Esophagus mucosa (tissue), 1 donor: ENCODE results near the gene ATXN1. TPM values are rescaled to one million over a fixed set of nuclear protein-coding genes. Genes with fewer than 3 reads are reported as not detected.

Source experiments
- ATAC-seq: fragments of 200-7000 bp; cut with Tn5 transposase; one replicate; pipeline ENCODE4 v1.9.1; 2020
- total RNA-seq: library from RNA; stranded (reverse); gene quantifications from one replicate; pipeline ENCODE4 v1.2.4, GENCODE V29; 2023
- donor health status: DM: yes; HTN: yes; CAD: no.

Gene ATXN1
- total RNA-seq, 1 donor from 2014 or later, result 29.3 TPM

DNA sequence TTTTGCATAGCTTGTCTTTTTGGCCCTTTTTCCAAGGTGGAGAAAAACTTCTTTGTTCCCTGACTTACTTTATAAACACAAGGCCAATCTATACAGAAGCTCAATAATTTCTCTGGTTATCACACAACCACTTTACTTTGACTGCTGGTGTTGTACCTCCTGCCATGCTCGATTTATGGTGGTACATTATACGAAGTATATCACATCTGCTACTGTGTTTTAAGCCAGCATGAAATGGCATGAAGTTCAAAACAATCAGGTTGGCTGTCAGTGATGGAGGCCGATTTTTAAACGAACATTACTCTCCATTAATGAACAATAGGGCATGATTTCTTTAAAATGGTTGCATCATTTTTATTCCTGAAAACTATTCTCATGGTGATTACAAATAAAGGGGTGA, 21.0 kb upstream of the ATXN1 start:
- ATAC-seq, result no peak

DNA sequence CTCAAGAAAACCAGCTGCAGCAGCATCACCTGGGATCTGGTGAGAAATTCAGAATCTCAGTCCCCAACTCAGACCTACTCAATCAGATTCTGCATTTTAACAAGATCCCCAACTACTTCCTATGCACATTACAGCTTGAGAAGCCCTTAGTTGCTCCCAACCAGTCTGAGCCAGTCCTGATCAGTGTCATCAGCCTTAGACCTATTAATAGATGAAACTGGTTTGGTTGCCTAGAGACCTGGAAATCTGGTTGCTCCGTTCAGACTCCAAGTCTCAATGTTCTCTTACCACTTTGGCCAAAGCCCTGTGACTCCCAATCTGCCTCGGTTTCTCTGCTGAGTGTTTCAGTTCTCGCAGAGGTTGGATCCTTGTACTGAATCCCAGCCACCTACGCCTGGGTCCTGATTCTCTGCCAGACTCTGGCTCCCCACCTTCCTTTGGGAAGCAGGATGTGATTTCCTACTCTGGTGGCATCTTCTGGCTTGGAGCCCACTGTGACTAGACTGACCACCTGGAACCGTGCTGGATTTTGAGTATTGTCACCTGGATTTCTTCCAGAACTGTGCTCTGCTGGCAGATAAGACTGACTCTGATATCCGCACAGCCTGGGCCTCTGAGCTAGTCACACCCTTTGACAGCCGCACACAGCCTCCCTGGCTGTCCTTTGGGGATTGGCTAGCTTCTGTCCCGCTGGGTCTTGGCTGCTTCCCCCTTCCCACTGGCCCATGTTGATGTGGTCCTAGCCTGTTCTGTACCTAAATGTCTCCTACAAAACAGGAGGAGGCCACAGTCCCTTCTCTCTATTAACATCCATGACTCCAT, 20.3 kb upstream of the ATXN1 start:
- ATAC-seq, result peak; percentile 93

DNA sequence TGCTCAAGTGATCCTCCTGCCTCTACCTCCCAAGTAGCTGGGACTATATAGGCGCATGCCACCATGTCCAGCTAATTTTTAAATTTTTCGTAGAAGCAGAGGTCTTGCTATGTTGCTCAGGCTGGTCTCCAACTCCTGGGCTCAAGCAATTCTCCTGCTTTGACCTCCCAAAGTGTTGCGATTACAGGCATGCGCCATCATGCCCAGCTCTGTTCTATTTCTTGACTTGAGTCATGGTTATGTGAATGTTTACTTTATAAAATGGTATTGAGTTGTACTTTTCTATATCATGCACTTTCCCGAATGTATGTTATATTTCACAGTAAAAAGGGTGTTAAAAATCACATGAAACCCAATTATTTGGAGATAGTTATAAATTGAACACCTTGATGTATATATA, 17.3 kb upstream of the ATXN1 start:
- ATAC-seq, result no peak

DNA sequence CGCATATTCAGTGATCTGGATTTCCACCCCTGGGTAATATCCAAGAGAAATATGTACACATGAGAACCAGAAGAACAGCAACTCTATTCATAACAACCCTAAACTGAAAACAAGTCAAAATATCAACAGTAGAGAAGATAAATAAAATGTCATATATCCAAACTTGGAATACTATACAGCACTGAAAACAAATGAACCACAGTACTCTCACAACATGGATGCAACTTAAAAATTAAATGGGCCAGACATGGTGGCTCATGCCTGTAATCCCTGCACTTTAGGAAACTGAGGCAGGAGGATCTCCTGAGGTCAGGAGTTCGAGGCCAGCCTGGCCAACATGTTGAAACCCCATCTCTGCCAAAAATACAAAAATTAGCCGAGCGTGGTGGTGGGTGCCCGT, 16.5 kb upstream of the ATXN1 start:
- ATAC-seq, result no peak

DNA sequence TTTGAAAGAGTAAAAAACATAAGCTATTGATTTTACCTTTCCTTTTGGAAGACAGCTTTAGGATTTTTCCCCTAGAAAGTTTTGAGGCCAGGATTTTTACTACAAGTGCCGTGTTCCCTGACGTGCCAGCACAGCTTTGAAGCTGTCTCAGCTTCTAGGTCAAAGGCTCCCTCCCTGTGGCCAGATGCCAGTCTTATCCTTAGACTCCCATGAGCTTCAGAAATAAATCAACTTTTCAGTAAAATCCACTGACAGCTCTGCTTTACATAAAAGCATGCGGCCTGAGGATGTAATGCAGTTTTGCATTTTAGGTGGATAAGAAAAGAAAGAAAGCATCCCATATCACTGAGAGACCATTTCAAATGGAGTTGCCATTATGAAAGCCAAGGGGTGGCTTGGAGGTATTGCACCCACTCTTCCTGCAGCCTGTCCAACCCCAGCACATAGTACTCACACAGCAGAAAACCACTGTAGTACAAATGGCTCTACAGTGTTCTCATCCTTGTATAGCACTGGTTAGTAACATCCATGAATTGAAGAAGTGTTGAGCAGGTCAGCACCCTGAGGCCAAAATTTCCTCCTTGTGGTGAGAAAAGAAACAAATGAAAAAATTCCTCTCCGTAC, 15.2 kb upstream of the ATXN1 start:
- ATAC-seq, result no peak

- ATAC-seq, result no peak
Measured at GRCh38 chr6:16774437-16774836, 13.2 kb upstream of the ATXN1 start.

- ATAC-seq, result no peak
Measured at GRCh38 chr6:16773362-16773761, 12.1 kb upstream of the ATXN1 start.

DNA sequence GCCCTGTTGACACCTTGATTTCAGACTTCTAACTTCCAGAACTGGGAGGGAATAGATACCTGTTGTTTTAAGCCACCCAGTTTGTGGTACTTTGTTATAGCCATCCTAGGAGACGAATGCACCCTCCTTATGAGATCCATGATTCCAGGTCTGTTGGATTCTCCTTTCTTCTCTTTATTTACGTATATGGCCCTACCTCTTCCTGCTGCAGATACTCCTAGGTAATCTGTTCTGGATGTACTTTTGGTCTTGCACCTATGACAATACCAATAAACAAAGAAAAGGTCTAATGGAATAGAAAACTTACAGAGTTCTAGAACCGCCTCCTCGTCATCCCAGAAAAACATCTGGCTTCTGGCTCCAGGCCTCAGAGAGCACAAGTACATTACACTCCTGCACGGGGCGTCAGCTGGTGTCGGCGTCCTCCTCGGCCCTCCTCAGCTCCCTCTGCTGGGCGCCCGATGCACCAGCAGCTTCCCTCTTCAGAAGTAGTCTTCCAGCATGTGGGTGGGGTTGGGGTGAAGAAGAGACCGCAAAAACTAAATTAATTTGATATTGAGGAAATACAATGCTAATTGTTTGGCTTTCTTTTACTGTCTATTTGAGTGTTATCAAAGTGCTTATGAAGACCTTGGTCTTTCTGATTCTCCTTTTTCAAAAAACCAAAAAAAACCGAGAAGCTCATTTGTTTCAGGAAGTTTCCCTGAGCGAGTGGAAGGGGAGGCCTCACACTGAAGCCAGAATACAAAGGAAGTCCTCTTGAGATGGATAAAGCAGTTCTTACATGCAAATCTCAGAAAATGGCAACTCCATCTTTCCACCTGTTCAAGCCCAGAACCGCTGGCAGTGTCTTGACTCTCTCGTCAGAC, 9.7 kb upstream of the ATXN1 start:
- ATAC-seq, result peak; percentile 81

- ATAC-seq, result no peak
Measured at GRCh38 chr6:16769986-16770376, 8.7 kb upstream of the ATXN1 start.

DNA sequence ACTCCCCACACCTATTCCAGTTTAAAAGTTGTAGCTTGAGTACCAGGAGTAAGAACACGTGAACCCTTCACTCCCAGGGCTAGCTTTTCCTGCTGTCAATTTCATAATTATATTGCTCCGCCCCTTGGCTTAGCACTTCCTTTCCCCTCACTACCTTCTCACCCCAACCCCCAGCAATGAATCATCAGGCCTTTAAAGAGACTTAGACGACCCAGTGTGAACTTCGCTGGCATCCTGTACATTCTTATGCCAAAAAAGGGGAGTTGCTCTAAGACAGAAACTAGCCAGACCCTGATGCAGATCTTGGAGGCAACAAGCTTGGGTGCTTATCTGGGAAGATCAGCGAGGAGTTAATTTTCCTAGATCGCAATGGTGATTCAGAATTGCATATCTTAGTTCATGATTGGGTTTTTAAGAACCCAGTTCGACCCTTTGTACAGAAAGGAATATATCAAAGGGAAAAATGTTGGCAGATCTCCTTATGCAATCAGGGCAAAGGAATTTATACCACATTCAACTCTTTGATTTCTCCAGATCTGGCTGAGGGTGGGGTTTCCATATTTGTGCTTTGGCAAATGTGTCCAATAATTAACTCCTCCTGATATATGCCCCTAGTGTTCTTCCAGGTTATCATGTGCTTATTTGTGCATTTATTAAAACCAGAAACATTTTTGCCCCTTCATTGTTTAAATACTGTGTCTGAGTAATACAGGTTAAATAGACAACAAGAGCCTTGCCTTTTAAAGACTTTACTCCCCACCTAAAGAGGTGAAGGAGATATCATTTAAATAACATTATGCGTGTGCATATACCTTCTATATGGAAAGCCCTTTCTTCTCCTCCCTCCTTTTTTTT, 8.1 kb upstream of the ATXN1 start:
- ATAC-seq, result peak; percentile 87

DNA sequence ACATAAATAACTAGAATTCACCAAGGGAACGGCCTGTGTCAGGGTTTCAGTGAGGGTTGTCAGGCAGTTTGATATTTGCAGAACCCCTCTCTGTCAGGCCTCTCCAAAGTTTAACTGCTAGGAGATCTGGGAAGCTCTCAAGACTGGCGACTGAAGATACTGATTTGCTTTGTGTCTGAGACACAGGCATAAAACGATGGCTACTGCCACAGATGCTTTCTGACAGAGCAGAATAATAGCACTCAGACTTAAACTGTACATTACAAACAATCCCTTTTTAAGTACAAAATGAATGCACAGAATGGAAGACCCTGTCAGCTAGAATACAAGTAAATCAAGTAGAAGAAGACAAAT, 7.2 kb upstream of the ATXN1 start:
- no peak for ATAC-seq

DNA sequence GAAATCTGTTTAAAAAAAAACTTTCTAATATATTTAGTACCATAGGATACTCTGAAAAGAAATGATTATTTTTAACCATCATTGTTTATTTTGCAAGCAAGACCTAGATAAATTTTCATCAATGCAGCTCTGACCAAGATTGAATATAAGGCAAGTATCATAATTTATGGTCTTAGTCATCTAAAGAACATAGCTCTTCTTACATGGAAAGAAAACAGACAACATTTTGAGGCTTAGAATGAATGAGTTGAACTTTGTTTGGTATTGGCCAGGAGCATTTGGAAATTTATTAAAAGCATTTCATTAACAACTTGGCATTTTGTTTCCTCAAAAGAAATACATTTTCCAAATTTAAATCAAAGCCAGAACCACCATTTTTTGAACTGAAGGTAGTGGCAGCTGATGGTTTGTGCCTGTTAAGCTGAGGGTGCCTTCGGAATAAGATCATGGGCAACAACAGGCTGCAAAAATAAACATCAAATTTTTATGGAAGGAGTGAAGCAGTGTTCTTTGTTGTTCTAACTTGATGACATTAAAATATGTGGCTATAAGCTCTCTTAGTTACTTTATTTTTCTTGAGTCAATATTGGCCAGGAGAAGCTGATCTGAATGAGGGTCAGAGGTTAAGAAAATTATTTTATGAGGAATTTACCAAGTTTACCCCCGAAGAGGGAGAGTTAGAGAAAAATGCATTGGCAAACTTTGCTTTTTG, 6.7 kb upstream of the ATXN1 start:
- ATAC-seq, result no peak

DNA sequence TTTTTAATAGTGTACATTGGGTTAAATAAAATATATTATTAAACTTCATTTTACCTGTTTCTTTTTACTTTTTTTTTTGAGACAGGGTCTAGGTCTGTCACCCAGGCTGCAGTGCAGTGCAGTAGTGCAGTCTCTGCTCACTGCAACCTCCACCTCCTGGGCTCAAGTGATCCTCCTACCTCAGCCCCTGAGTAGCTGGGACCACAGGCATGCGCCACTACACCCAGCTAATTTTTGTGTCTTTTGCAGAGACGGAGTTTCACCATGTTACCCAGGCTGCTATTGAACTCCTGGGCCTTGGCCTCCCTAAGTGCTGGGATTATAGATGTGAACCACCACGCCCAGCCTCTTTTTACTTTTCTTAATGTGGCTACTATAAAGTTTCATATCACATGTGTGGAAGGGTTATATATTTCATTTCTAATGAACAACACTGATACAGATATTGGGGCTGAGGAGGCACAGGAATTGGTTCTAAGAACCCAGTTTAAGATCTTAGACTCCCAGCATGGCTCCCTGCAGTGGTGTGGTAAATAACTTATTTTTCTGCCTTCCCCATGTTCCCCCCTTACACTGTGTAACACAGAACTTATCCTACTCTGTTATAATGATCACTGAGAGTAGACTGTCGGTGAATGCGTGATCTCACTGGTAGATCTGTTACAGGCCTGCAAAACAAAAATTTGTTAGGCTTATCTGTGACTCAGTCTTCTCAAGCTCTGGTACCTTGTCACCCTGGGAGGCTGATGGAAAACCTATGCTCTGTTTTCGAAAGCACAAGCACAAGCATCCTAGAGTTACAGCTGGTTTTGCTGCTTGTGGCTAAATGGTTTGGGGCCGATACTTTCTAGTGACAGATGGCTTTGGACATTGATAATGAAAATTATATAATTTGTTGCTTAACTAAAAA, 5.8 kb upstream of the ATXN1 start:
- no peak for ATAC-seq

DNA sequence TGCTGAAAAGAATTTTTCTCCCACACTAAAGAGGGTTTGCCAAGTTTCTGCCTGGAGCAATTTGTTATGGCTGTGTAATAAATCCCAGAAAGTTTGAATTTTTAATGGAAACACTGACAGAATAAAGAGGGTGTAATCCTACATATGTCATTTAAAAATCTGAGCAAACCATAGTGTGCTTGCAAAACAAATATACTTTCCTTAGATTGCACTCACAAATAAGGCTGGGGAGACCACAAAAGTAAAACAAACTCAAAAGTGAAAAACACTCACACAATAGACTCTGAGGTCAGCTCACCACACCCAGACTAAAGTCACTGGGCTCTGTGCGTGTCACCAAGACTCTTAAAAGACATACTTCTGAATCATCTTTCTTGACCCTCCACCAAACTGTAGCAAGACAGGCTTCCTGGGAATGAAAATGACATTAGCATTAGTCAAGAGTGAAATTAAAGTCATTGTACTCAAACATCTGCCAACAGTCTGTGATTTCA, 4.8 kb upstream of the ATXN1 start:
- ATAC-seq, result no peak

- ATAC-seq, result no peak
Measured at GRCh38 chr6:16765235-16765634, 4.0 kb upstream of the ATXN1 start.

DNA sequence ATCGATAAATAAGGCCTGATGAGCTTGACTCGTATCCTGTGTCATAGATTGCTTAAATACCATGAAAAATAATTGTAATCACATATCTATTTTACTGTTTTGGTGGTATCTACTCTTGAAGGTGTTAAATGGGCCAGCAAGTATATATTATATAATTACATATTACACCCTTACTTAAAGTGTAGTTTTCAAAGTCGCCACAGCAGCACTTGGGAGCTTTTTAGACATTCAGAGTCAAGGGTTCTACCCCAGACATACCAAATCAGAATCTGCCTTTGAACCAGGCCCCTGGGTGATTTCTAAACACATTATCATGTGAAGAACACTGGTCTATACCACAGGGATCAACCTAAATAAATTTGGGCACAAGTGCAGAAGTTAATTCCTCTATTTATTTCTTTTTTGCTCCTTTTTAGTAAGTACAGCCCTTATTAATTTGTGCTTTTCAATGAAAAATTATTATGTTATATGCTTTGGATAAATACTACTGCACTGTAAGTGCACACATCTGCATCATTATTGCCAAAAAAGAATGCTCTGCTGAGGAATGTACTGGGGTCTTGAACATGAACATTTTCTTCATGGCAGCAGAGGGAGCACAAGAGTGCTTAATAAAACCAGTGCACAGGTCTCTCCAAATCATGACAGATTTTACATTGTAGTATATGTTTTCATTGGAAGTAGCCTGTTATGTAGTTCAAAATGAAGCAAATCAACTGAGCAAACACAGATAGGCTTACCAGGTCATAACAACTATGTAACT, 3.1 kb upstream of the ATXN1 start:
- ATAC-seq, result no peak

GRCh38 chr6:16762550-16763477, 1.6 kb upstream of the ATXN1 start:
- peak; percentile 36 for ATAC-seq

DNA sequence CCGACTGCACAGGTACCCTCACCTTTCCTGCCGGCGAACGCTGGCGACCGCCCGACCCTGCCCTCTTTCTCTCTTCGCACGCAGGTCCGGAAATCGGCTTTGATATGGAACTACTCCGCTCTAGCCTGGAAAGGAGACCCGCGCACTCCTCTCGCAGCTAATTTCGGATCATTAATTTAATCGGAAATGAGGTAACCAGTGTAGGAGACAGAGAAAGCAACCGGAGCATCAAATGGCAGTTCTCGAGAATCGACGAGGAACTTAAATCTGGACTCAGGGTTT, 949 bp upstream of the ATXN1 start:
- ATAC-seq, result no peak
